Measurements from ENCODE around the gene CBFA2T3.

- no peak for TF ChIP-seq POLR2A (IDR thresholded peaks at IDR 0.05; ENCODE audit: low read length)
- TF ChIP-seq GATA1 (IDR thresholded peaks at IDR 0.05; ENCODE audit: low read depth, low read length), result no peak
Measured at GRCh38 chr16:88896238-88897070, 80.6 kb downstream of the CBFA2T3 start.

Data from erythroblast (primary cell).